Measurements from ENCODE around the gene CDKN1B.
A peak's percentile ranks its signal among the peaks of the same experiment; 100 is the strongest.

CDKN1B gene

GRCh38 chr12:12722435-12723148 is 5.4 kb downstream of the CDKN1B start:
- DNase-seq (ENCODE audit: low read depth in 1 of 2, low spot score in 1 of 2), result no peak
- in situ Hi-C loops (cut with HindIII; ENCODE audit: low pct_unique_long_range_greater_than_20kb, low sequenced_read_pairs), result no loop called here
- TF ChIP-seq JUND (IDR thresholded peaks at IDR 0.05; ENCODE audit: low read depth), result no peak

- TF ChIP-seq JUND (IDR thresholded peaks at IDR 0.05; ENCODE audit: low read depth), result no peak
- no peak for DNase-seq (ENCODE audit: low read depth in 1 of 2, low spot score in 1 of 2)
- in situ Hi-C loops (cut with HindIII; ENCODE audit: low pct_unique_long_range_greater_than_20kb, low sequenced_read_pairs), result no loop called here
Measured at GRCh38 chr12:12723149-12723680, 6.0 kb downstream of the CDKN1B start.

GRCh38 chr12:12723681-12724420 is 6.7 kb downstream of the CDKN1B start:
- no peak for DNase-seq (ENCODE audit: low read depth in 1 of 2, low spot score in 1 of 2)
- in situ Hi-C loops (cut with HindIII; ENCODE audit: low pct_unique_long_range_greater_than_20kb, low sequenced_read_pairs), result no loop called here

GRCh38 chr12:12724421-12725085 is 7.4 kb downstream of the CDKN1B start:
- in situ Hi-C loops (cut with HindIII; ENCODE audit: low pct_unique_long_range_greater_than_20kb, low sequenced_read_pairs), result no loop called here

More at GRCh38 chr12:12723681-12724420, 6.7 kb downstream of the CDKN1B start:
- TF ChIP-seq JUND (IDR thresholded peaks at IDR 0.05; ENCODE audit: low read depth), result no peak

GRCh38 chr12:12725086-12725955 is 8.2 kb downstream of the CDKN1B start:
- TF ChIP-seq JUND (IDR thresholded peaks at IDR 0.05; ENCODE audit: low read depth), result no peak
- in situ Hi-C loops (cut with HindIII; ENCODE audit: low pct_unique_long_range_greater_than_20kb, low sequenced_read_pairs), result no loop called here
- peak; percentile 56 to 94 for DNase-seq (ENCODE audit: low read depth in 1 of 2, low spot score in 1 of 2)

More at GRCh38 chr12:12724421-12725085, 7.4 kb downstream of the CDKN1B start:
- TF ChIP-seq JUND (IDR thresholded peaks at IDR 0.05; ENCODE audit: low read depth), result no peak
- no peak for DNase-seq (ENCODE audit: low read depth in 1 of 2, low spot score in 1 of 2)

GRCh38 chr12:12725956-12726554 is 8.9 kb downstream of the CDKN1B start:
- DNase-seq (ENCODE audit: low read depth in 1 of 2, low spot score in 1 of 2), result no peak
- no peak for TF ChIP-seq JUND (IDR thresholded peaks at IDR 0.05; ENCODE audit: low read depth)
- in situ Hi-C loops (cut with HindIII; ENCODE audit: low pct_unique_long_range_greater_than_20kb, low sequenced_read_pairs), result no loop called here

- in situ Hi-C loops (cut with HindIII; ENCODE audit: low pct_unique_long_range_greater_than_20kb, low sequenced_read_pairs), result no loop called here
- no peak for TF ChIP-seq JUND (IDR thresholded peaks at IDR 0.05; ENCODE audit: low read depth)
- no peak for DNase-seq (ENCODE audit: low read depth in 1 of 2, low spot score in 1 of 2)
Measured at GRCh38 chr12:12726555-12727093, 9.5 kb downstream of the CDKN1B start.

GRCh38 chr12:12731178-12731577 is 14.0 kb downstream of the CDKN1B start:
- TF ChIP-seq JUND (IDR thresholded peaks at IDR 0.05; ENCODE audit: low read depth), result no peak
- DNase-seq (ENCODE audit: low read depth in 1 of 2, low spot score in 1 of 2), result no peak
- in situ Hi-C loops (cut with HindIII; ENCODE audit: low pct_unique_long_range_greater_than_20kb, low sequenced_read_pairs), result no loop called here

GRCh38 chr12:12731785-12732184 is 14.6 kb downstream of the CDKN1B start:
- no peak for DNase-seq (ENCODE audit: low read depth in 1 of 2, low spot score in 1 of 2)
- in situ Hi-C loops (cut with HindIII; ENCODE audit: low pct_unique_long_range_greater_than_20kb, low sequenced_read_pairs), result no loop called here
- TF ChIP-seq JUND (IDR thresholded peaks at IDR 0.05; ENCODE audit: low read depth), result no peak

- TF ChIP-seq JUND (IDR thresholded peaks at IDR 0.05; ENCODE audit: low read depth), result no peak
- in situ Hi-C loops (cut with HindIII; ENCODE audit: low pct_unique_long_range_greater_than_20kb, low sequenced_read_pairs), result no loop called here
- no peak for DNase-seq (ENCODE audit: low read depth in 1 of 2, low spot score in 1 of 2)
Measured at GRCh38 chr12:12733118-12733517, 15.9 kb downstream of the CDKN1B start.

GRCh38 chr12:12734054-12734453 is 16.9 kb downstream of the CDKN1B start:
- no peak for DNase-seq (ENCODE audit: low read depth in 1 of 2, low spot score in 1 of 2)
- TF ChIP-seq JUND (IDR thresholded peaks at IDR 0.05; ENCODE audit: low read depth), result no peak
- in situ Hi-C loops (cut with HindIII; ENCODE audit: low pct_unique_long_range_greater_than_20kb, low sequenced_read_pairs), result no loop called here
